C4-2B (cell line): ENCODE results near the gene CAMTA1.

ENCODE experiments used
- CTCF ChIP-seq: fragments of 450-650 bp; conservative IDR thresholded peaks from 2 replicates; pipeline ENCODE4 v1.5.1; 2017; ENCODE audit warnings: mild to moderate bottlenecking
- ZFX ChIP-seq: fragments of 450-650 bp; IDR thresholded peaks from 2 replicates; pipeline ENCODE4 v1.6.1; 2017

- TF ChIP-seq CTCF (no peak), ZFX (no peak)
Measured at GRCh38 chr1:6971699-6972098, 186.4 kb downstream of the CAMTA1 start.
